A673 (cell line): ENCODE measurements around the gene RPS29.

ENCODE experiments used
- EZH2 ChIP-seq: fragments of 200-600 bp; sonication (generic); IDR thresholded peaks from 2 replicates; pipeline ENCODE4 v1.6.1; 2017; ENCODE audit warnings: borderline replicate concordance, low read depth, mild to moderate bottlenecking, mixed read lengths, antibody characterized with exemption, low read length; ENCODE audit not compliant: poor library complexity, severe bottlenecking
- TF ChIP-seq, protein P1 (sequence below): fragments of 300-800, 200-600 bp; sonication (generic); conservative IDR thresholded peaks from 2 replicates; pipeline ENCODE4 v1.5.1; 2017; ENCODE audit warnings: low read depth, mild to moderate bottlenecking, antibody characterized with exemption, low read length, moderate library complexity, mixed read lengths

DNA sequence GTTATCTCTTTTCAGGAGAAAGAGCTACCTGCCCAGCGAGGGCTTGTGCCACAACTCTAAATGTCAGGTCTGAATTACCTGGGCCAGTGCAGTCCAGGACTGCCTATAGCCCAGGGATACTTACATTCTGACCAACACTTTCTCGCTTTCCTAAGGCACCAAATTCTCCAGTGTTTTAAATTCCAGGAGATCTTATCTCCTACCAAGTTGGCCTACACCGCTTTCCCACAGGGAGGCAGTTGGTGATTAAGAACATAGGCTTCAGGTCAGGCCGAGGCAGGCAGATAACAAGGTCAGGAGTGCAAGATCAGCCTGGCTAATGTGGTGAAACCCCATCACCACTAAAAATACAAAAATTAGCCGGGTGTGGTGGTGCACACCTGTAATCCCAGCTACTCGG lies 41.1 kb downstream of the RPS29 start:
- TF ChIP-seq, protein P1, sequence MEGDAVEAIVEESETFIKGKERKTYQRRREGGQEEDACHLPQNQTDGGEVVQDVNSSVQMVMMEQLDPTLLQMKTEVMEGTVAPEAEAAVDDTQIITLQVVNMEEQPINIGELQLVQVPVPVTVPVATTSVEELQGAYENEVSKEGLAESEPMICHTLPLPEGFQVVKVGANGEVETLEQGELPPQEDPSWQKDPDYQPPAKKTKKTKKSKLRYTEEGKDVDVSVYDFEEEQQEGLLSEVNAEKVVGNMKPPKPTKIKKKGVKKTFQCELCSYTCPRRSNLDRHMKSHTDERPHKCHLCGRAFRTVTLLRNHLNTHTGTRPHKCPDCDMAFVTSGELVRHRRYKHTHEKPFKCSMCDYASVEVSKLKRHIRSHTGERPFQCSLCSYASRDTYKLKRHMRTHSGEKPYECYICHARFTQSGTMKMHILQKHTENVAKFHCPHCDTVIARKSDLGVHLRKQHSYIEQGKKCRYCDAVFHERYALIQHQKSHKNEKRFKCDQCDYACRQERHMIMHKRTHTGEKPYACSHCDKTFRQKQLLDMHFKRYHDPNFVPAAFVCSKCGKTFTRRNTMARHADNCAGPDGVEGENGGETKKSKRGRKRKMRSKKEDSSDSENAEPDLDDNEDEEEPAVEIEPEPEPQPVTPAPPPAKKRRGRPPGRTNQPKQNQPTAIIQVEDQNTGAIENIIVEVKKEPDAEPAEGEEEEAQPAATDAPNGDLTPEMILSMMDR: no peak
- TF ChIP-seq EZH2: no peak
